H1 (cell line): ENCODE results near the gene DPP4. TPM values are rescaled to one million over a fixed set of nuclear protein-coding genes. Genes with fewer than 3 reads are reported as not detected.

Source experiments
- ATF2 ChIP-seq: IDR thresholded peaks from 2 replicates; pipeline ENCODE4 v1.6.1; 2012; ENCODE audit warnings: low read length, inconsistent platforms
- CBX8 ChIP-seq: fragments of 300-800, 300-1000 bp; sonication (generic); IDR thresholded peaks from 2 replicates; pipeline ENCODE4 v1.7.1; 2016; ENCODE audit warnings: low read depth, low read length, borderline replicate concordance
- EZH2 ChIP-seq: fragments of 200-600 bp; sonication (generic); IDR thresholded peaks from 2 replicates; pipeline ENCODE4 v1.7.1; 2012; ENCODE audit warnings: low read depth, mild to moderate bottlenecking, moderate library complexity, low read length, inconsistent platforms; ENCODE audit not compliant: severe bottlenecking
- GTF2F1 ChIP-seq: IDR thresholded peaks from 2 replicates; pipeline ENCODE4 v1.6.1; 2012; ENCODE audit warnings: low read depth, low read length, improper control_type of control experiment, borderline replicate concordance
- RBBP5 ChIP-seq: IDR thresholded peaks from 2 replicates; pipeline ENCODE4 v1.7.1; 2012; ENCODE audit warnings: low read depth, mild to moderate bottlenecking, inconsistent platforms, low read length, moderate library complexity, borderline replicate concordance
- polyA plus RNA-seq, 7 experiments: library from polyadenylated mRNA; depleted of rRNA in 3 of 7; stranded (reverse) in 5 of 7; unstranded in 2 of 7; fragments of >200 nt in 5 of 7; fragments of 200-250 nt in 2 of 7; gene quantifications; 1 replicate in 5 of 7; 2 replicates in 1 of 7; 4 replicates in 1 of 7; pipeline versions ENCODE4 v1.2.1 to v1.2.3, GENCODE V29; 2011 to 2013; ENCODE audit warnings: missing spikeins in 2 of 7, mixed read lengths in 2 of 7
- total RNA-seq: library from RNA; stranded (reverse); fragmentation: NEBNext Ultra II Directional; extraction: Animal tissue kit (Norgen Biotek cat#: 25700); gene quantifications from 2 replicates; pipeline ENCODE4 v1.2.1, GENCODE V29; 2021

Gene DPP4
- total and polyA plus RNA-seq, 2 of the 8 experiments (the other 6 are each of a cell fraction or from before 2014, with no cell fraction given) = 1.3 to 3.1 TPM

- TF ChIP-seq EZH2 = no peak
- TF ChIP-seq ATF2 = no peak
- no peak for TF ChIP-seq CBX8
- no peak for TF ChIP-seq RBBP5
- no peak for TF ChIP-seq GTF2F1
Observed at GRCh38 chr2:162060532-162060931, 13.5 kb downstream of the DPP4 start (continued).
